ENCODE results near the gene NFE2L3.

DNA sequence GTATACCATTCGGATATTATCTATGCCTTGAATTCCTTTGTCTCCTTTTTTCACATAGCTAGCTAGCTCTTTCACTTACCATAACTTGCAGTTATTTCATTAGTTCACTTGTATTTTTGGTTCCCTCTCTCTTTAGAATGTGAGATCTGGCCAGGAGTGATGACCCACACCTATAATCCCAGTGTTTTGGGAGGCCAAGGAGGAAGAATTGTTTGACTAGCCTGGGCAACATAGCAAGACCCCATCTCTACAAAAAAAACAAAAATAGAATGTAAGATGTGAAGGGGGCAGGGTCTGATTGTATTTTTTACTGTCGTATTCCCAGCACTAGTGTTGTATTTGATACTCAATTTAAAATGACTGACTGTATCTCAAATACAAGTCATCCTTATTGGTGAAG is 19.6 kb downstream of the NFE2L3 start:
- TF ChIP-seq, protein P1, sequence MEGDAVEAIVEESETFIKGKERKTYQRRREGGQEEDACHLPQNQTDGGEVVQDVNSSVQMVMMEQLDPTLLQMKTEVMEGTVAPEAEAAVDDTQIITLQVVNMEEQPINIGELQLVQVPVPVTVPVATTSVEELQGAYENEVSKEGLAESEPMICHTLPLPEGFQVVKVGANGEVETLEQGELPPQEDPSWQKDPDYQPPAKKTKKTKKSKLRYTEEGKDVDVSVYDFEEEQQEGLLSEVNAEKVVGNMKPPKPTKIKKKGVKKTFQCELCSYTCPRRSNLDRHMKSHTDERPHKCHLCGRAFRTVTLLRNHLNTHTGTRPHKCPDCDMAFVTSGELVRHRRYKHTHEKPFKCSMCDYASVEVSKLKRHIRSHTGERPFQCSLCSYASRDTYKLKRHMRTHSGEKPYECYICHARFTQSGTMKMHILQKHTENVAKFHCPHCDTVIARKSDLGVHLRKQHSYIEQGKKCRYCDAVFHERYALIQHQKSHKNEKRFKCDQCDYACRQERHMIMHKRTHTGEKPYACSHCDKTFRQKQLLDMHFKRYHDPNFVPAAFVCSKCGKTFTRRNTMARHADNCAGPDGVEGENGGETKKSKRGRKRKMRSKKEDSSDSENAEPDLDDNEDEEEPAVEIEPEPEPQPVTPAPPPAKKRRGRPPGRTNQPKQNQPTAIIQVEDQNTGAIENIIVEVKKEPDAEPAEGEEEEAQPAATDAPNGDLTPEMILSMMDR (IDR thresholded peaks at IDR 0.05; ENCODE audit: poor library complexity) = no peak
- no peak for TF ChIP-seq EZH2 (IDR thresholded peaks at IDR 0.05; ENCODE audit: borderline replicate concordance)

All from hepatocyte (in vitro differentiated cells).